SK-N-SH treated with all-trans-retinoic acid at 6 μM for 48 hours (cell line): ENCODE data around the gene COG4.

ENCODE experiments used
- ARNTL ChIP-seq: fragments of 450-650 bp; formaldehyde crosslinking; IDR thresholded peaks from 2 replicates; pipeline ENCODE4 v1.5.0; 2020; ENCODE audit warnings: low read depth, mild to moderate bottlenecking, moderate library complexity, borderline replicate concordance
- CSRNP3 ChIP-seq: fragments of 250-450 bp; sonication (Bioruptor Pico); IDR thresholded peaks from 2 replicates; pipeline ENCODE4 v1.5.1; 2021; ENCODE audit warnings: mild to moderate bottlenecking, moderate library complexity
- GLIS3 ChIP-seq: fragments of 250-450 bp; sonication (Bioruptor Pico); IDR thresholded peaks from 2 replicates; pipeline ENCODE4 v1.5.0; 2020; ENCODE audit warnings: mild to moderate bottlenecking, moderate library complexity
- PATZ1 ChIP-seq: fragments of 250-450 bp; sonication (Bioruptor Pico); IDR thresholded peaks from 2 replicates; pipeline ENCODE4 v1.8.0; 2020; ENCODE audit warnings: mild to moderate bottlenecking, moderate library complexity, borderline replicate concordance
- POU6F1 ChIP-seq: fragments of 250-450 bp; sonication (Bioruptor Pico); IDR thresholded peaks from 2 replicates; pipeline ENCODE4 v1.8.0; 2021; ENCODE audit warnings: low read depth, mild to moderate bottlenecking, moderate library complexity, borderline replicate concordance
- PPARA ChIP-seq: fragments of 250-450 bp; sonication (Bioruptor Pico); IDR thresholded peaks from 2 replicates; pipeline ENCODE4 v1.5.0; 2020; ENCODE audit warnings: mild to moderate bottlenecking, borderline replicate concordance
- RARB ChIP-seq: fragments of 250-450 bp; sonication (Bioruptor Pico); IDR thresholded peaks from 2 replicates; pipeline ENCODE4 v1.8.0; 2021; ENCODE audit warnings: mild to moderate bottlenecking, moderate library complexity
- TCF4 ChIP-seq: fragments of 250-450 bp; sonication (Bioruptor Pico); IDR thresholded peaks from 2 replicates; pipeline ENCODE4 v1.8.0; 2021; ENCODE audit warnings: mild to moderate bottlenecking, moderate library complexity, borderline replicate concordance
- ZC3H10 ChIP-seq: fragments of 250-450 bp; sonication (Bioruptor Pico); IDR thresholded peaks from 2 replicates; pipeline ENCODE4 v1.5.1; 2021; ENCODE audit warnings: mild to moderate bottlenecking, moderate library complexity
- ZNF70 ChIP-seq: fragments of 450-650 bp; formaldehyde crosslinking; IDR thresholded peaks from 2 replicates; pipeline ENCODE4 v1.5.0; 2020; ENCODE audit warnings: mild to moderate bottlenecking, moderate library complexity

- TF ChIP-seq PATZ1 (CRISPR knock-in tag) (no peak), PPARA (no peak), RARB (CRISPR knock-in tag) (no peak), CSRNP3 (CRISPR knock-in tag) (no peak), TCF4 (CRISPR knock-in tag) (no peak), ZNF70 (CRISPR knock-in tag) (no peak), POU6F1 (no peak), ARNTL (no peak), GLIS3 (CRISPR knock-in tag) (no peak), ZC3H10 (CRISPR knock-in tag) (no peak)
Measured at GRCh38 chr16:70433458-70434103, 89.8 kb downstream of the COG4 start.
